A549 (cell line): ENCODE data around the gene TMEM151A.

Source experiments
- BHLHE40 ChIP-seq: IDR thresholded peaks from 2 replicates; pipeline ENCODE4 v1.6.1; 2012; ENCODE audit warnings: low read depth, low read length, inconsistent platforms
- CEBPB ChIP-seq, 2 experiments: fragments of >200 bp in 1 of 2; sonication (Bioruptor Twin) in 1 of 2; formaldehyde crosslinking in 1 of 2; IDR thresholded peaks; 2 replicates each; pipeline ENCODE4 v1.6.1; 2012 to 2016
- EP300 ChIP-seq, 2 experiments: fragments of >200 bp; sonication (Bioruptor Twin); formaldehyde crosslinking; IDR thresholded peaks; 2 replicates in 1 of 2; 3 replicates in 1 of 2; pipeline ENCODE4 v1.6.1; 2016 to 2017
- FOSB ChIP-seq: fragments of 250-450 bp; sonication (Bioruptor Pico); IDR thresholded peaks from 2 replicates; pipeline ENCODE4 v1.5.0; 2020; ENCODE audit warnings: mild to moderate bottlenecking, moderate library complexity
- KDM1A ChIP-seq: fragments of 200-600 bp; sonication (generic); IDR thresholded peaks from 2 replicates; pipeline ENCODE4 v1.6.1; 2016; ENCODE audit warnings: low read depth, mild to moderate bottlenecking
- MYC ChIP-seq: IDR thresholded peaks from 2 replicates; pipeline ENCODE4 v1.6.1; 2012; ENCODE audit warnings: mild to moderate bottlenecking, inconsistent platforms, low read length, improper control_type of control experiment, borderline replicate concordance
- POLR2A ChIP-seq: IDR thresholded peaks from 2 replicates; pipeline ENCODE4 v1.6.1; 2012; ENCODE audit warnings: mild to moderate bottlenecking, low read length
- RAD21 ChIP-seq, 2 experiments: fragments of >200 bp in 1 of 2; sonication (Bioruptor Twin) in 1 of 2; formaldehyde crosslinking in 1 of 2; IDR thresholded peaks in 1 of 2; conservative IDR thresholded peaks in 1 of 2; 2 replicates in 1 of 2; 3 replicates in 1 of 2; pipeline ENCODE4 v1.6.1; 2012 to 2018; ENCODE audit warnings: inconsistent platforms in 1 of 2
- RNF2 ChIP-seq: fragments of 200-600 bp; sonication (generic); IDR thresholded peaks from 2 replicates; pipeline ENCODE4 v1.6.1; 2016; ENCODE audit warnings: low read depth, mild to moderate bottlenecking, antibody characterized with exemption, moderate library complexity, borderline replicate concordance
- TFCP2L1 ChIP-seq: fragments of 250-450 bp; sonication (Bioruptor Pico); IDR thresholded peaks from 2 replicates; pipeline ENCODE4 v1.5.0; 2021; ENCODE audit warnings: mild to moderate bottlenecking
- TF ChIP-seq, protein P1 (sequence below): fragments of >200 bp; sonication (Bioruptor Twin); formaldehyde crosslinking; IDR thresholded peaks from 3 replicates; pipeline ENCODE4 v1.5.1; 2016
- TF ChIP-seq, protein P2 (sequence below): IDR thresholded peaks from 2 replicates; pipeline ENCODE4 v1.6.1; 2012
- TF ChIP-seq, protein P3 (sequence below): fragments of 450-650 bp; IDR thresholded peaks from 2 replicates; pipeline ENCODE4 v1.6.1; 2014; ENCODE audit warnings: antibody characterized with exemption
- TF ChIP-seq, protein P4 (sequence below): fragments of 250-450 bp; sonication (Bioruptor Pico); IDR thresholded peaks from 2 replicates; pipeline ENCODE4 v1.5.0; 2021; ENCODE audit warnings: mild to moderate bottlenecking, moderate library complexity, borderline replicate concordance

DNA sequence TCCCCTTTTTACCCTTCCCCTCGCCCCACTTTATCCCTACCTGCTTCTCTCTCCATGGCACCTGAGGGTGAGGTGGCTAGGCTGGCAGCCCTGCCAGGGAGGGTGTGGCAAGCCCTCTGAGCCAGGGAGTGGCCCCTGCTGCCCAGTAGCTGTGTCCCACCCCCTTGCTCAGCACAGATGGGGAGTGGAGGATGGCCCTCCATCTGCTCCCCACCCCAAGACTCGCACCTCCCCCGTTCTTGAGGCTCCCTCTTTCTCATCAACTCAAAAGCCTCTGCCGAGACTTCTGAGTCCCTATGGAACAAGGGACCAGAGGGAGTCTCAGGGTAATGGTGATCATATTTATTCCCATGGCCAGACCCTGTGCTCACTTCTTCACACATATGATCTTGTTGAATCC lies 1.7 kb downstream of the TMEM151A start:
- TF ChIP-seq, protein P1, sequence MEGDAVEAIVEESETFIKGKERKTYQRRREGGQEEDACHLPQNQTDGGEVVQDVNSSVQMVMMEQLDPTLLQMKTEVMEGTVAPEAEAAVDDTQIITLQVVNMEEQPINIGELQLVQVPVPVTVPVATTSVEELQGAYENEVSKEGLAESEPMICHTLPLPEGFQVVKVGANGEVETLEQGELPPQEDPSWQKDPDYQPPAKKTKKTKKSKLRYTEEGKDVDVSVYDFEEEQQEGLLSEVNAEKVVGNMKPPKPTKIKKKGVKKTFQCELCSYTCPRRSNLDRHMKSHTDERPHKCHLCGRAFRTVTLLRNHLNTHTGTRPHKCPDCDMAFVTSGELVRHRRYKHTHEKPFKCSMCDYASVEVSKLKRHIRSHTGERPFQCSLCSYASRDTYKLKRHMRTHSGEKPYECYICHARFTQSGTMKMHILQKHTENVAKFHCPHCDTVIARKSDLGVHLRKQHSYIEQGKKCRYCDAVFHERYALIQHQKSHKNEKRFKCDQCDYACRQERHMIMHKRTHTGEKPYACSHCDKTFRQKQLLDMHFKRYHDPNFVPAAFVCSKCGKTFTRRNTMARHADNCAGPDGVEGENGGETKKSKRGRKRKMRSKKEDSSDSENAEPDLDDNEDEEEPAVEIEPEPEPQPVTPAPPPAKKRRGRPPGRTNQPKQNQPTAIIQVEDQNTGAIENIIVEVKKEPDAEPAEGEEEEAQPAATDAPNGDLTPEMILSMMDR = no peak
- no peak for TF ChIP-seq EP300 (IDR thresholded peaks at IDR 0.05)
- TF ChIP-seq CEBPB (IDR thresholded peaks at IDR 0.05) = no peak
- TF ChIP-seq BHLHE40 = no peak
- TF ChIP-seq, protein P2, sequence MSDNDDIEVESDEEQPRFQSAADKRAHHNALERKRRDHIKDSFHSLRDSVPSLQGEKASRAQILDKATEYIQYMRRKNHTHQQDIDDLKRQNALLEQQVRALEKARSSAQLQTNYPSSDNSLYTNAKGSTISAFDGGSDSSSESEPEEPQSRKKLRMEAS = no peak
- no peak for TF ChIP-seq TFCP2L1 (CRISPR knock-in tag)
- TF ChIP-seq MYC = no peak
- no peak for TF ChIP-seq POLR2A
- TF ChIP-seq KDM1A = no peak
- no peak for TF ChIP-seq RAD21 (conservative IDR thresholded peaks at IDR 0.05 in 1 of 2, IDR thresholded peaks at IDR 0.05 in 1 of 2)
- TF ChIP-seq, protein P3, sequence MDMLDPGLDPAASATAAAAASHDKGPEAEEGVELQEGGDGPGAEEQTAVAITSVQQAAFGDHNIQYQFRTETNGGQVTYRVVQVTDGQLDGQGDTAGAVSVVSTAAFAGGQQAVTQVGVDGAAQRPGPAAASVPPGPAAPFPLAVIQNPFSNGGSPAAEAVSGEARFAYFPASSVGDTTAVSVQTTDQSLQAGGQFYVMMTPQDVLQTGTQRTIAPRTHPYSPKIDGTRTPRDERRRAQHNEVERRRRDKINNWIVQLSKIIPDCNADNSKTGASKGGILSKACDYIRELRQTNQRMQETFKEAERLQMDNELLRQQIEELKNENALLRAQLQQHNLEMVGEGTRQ = no peak
- no peak for TF ChIP-seq FOSB (CRISPR knock-in tag)
- TF ChIP-seq RNF2 = no peak
- TF ChIP-seq, protein P4, sequence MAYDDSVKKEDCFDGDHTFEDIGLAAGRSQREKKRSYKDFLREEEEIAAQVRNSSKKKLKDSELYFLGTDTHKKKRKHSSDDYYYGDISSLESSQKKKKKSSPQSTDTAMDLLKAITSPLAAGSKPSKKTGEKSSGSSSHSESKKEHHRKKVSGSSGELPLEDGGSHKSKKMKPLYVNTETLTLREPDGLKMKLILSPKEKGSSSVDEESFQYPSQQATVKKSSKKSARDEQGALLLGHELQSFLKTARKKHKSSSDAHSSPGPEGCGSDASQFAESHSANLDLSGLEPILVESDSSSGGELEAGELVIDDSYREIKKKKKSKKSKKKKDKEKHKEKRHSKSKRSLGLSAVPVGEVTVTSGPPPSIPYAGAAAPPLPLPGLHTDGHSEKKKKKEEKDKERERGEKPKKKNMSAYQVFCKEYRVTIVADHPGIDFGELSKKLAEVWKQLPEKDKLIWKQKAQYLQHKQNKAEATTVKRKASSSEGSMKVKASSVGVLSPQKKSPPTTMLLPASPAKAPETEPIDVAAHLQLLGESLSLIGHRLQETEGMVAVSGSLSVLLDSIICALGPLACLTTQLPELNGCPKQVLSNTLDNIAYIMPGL (CRISPR knock-in tag) = no peak
